Measurements from ENCODE around the gene EFL1.

The EFL1 gene

DNA sequence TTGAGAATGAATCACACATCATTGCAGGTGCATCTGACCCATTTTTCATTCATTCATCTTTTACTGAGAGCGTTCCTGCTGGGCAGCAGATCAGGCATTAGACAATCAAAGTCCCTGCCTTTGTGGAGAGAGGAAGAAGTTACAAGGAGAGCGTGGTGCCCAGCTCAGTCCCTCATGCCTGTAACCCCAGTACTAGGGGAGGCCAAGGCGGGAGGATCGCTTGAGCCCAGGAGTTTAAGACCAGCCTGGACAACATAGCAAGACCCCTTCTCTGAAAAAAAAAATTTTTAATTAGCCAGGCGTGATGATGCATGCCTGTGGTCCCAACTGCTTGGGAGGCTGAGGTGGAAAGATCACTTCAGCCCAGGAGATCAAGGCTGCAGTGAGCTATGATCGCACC lies 181.8 kb downstream of the EFL1 start:
- DNase-seq (ENCODE audit: low read depth): no peak
- no peak overlapping the region for H3K4me3 ChIP-seq (replicated peaks; ENCODE audit: low read depth, low read length)
- TF ChIP-seq, protein P1, sequence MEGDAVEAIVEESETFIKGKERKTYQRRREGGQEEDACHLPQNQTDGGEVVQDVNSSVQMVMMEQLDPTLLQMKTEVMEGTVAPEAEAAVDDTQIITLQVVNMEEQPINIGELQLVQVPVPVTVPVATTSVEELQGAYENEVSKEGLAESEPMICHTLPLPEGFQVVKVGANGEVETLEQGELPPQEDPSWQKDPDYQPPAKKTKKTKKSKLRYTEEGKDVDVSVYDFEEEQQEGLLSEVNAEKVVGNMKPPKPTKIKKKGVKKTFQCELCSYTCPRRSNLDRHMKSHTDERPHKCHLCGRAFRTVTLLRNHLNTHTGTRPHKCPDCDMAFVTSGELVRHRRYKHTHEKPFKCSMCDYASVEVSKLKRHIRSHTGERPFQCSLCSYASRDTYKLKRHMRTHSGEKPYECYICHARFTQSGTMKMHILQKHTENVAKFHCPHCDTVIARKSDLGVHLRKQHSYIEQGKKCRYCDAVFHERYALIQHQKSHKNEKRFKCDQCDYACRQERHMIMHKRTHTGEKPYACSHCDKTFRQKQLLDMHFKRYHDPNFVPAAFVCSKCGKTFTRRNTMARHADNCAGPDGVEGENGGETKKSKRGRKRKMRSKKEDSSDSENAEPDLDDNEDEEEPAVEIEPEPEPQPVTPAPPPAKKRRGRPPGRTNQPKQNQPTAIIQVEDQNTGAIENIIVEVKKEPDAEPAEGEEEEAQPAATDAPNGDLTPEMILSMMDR (IDR thresholded peaks at IDR 0.05; ENCODE audit: low read length, missing control alignments): no peak

Measured in fibroblast of pulmonary artery (primary cell).